Measurements from ENCODE around the gene DNAH10.

The DNAH10 gene, protein sequence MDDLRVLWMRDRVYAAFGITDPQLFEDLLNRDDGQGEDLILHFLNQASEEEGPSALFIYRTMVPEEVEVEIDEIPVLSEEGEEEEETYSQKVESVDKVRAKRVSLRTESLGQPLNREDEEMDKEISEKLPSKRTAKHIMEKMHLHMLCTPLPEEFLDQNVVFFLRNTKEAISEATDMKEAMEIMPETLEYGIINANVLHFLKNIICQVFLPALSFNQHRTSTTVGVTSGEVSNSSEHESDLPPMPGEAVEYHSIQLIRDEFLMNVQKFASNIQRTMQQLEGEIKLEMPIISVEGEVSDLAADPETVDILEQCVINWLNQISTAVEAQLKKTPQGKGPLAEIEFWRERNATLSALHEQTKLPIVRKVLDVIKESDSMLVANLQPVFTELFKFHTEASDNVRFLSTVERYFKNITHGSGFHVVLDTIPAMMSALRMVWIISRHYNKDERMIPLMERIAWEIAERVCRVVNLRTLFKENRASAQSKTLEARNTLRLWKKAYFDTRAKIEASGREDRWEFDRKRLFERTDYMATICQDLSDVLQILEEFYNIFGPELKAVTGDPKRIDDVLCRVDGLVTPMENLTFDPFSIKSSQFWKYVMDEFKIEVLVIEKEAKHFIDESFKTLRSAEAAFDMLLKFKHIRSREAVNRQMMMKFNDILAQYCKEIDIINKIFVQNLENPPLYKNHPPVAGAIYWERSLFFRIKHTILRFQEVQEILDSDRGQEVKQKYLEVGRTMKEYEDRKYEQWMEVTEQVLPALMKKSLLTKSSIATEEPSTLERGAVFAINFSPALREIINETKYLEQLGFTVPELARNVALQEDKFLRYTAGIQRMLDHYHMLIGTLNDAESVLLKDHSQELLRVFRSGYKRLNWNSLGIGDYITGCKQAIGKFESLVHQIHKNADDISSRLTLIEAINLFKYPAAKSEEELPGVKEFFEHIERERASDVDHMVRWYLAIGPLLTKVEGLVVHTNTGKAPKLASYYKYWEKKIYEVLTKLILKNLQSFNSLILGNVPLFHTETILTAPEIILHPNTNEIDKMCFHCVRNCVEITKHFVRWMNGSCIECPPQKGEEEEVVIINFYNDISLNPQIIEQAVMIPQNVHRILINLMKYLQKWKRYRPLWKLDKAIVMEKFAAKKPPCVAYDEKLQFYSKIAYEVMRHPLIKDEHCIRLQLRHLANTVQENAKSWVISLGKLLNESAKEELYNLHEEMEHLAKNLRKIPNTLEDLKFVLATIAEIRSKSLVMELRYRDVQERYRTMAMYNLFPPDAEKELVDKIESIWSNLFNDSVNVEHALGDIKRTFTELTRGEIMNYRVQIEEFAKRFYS (N-terminal part only)

DNA sequence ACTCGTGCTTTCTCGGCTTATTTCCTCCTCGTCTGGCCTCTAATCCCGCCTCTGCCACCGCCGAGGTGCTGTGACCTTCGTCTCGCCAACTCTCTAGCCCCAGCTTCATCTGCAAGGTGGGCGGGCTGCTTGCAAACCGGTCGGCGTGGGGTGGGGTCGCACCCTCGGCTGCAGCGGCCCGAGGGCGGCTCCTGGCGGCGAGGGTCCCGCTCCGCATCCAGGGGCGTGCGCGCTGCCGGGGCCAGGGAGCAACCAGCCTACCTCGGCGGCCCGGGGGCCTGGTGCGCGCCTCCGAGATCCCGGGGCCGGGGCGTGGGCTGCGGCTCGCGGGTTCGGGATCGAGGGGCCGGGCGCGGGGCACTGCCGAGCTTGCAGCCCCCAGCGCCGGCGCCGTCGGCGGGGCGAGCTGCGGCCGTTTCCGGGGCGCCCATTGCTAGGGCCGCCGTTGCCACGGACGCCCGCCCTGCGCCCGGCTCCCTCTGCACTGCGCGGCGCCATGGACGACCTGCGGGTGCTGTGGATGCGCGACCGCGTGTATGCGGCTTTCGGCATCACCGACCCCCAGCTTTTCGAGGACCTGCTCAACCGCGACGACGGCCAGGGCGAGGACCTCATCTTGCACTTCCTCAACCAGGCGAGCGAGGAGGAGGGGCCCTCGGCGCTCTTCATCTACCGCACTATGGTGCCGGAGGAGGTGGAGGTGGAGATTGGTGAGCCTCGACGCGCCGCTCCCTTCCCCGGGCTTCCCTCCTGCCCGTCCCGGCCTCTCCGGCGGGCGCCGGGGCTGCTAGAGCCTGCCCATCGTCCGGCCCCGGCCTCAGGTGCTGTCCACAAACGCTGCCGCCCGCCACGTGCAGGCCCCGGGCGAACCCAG is at the start of gene DNAH10:
Gene DNAH10 (plus strand): TSS at position 461 of the 874 bp plus-strand sequence. CDS start 36 bp downstream, at position 497.
- Histone ChIP-seq H3K36me3 (ENCODE audit: insufficient read depth, low read length) (peaks cover 38% of the 10 kb centered on the region), H3K4me3 (ENCODE audit: low read length) (no peak within 1 kb of the TSS), H3K27me3 (ENCODE audit: insufficient read depth, low read length) (no peaks in the 10 kb centered on the region), H2AFZ (ENCODE audit: low read depth, low read length) (no peak within 1 kb of the TSS), H3K4me1 (ENCODE audit: insufficient read depth, low read length) (no peaks in the 10 kb centered on the region), H3K9me3 (ENCODE audit: low read length) (peaks cover 10% of the 10 kb centered on the region)

DNA sequence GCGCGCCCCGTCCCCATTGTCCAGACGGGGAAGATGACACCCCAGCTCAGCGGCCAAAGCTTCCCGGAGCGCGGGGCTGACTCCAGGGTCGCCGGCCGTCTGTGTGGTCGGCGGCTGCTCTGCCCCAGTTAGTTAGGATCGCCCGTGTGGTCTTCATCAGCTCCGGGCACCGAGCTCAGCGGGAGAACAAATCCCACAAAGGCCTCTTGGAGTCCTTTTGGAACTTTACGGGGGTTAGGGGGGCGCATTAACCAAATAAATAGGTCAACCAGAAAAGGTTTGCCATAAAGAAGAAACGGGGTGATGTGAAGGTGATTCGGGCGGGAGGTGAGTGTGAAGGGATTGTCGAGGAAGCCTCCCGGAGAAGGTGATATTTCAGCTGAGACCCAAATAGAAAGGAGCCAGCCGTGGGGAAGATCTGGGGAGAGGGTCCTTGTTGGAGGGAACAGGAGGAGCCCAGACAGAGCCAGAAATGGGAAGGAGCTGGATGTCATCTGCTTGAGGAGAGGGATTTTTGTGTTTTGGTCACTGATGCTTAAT is 49.3 kb upstream of the DNAH10 start:
- H3K36me3 ChIP-seq (ENCODE audit: insufficient read depth, low read length): peaks cover 3% of the 10 kb centered on the region
- H3K4me1 ChIP-seq (ENCODE audit: insufficient read depth, low read length): peaks cover 17% of the 10 kb centered on the region
- H3K27me3 ChIP-seq (ENCODE audit: insufficient read depth, low read length): no peaks in the 10 kb centered on the region
- H3K4me3 ChIP-seq (ENCODE audit: low read length): peak overlapping the region; percentile 88
- H3K9me3 ChIP-seq (ENCODE audit: low read length): no peaks in the 10 kb centered on the region
- peak overlapping the region; percentile 77 for H2AFZ ChIP-seq (ENCODE audit: low read depth, low read length)

DNA sequence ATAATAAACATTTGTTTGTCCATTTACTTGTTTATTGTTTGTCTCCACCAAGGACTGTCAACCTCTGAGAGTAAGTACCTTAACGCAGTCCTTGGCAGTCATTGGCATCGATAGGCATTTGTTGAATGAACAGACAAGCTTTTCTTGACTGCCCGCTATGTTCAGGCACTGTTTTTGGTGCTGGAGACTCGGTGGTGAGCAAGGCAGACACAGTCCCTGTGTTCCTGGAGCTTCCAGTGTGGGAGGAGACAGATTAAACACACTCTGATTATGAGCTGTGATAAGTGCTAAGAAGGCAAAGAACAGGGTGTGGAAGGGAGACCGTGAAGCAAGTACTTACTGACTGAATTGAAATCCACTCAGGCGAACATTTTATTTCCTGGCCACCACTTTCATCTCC is 48.7 kb upstream of the DNAH10 start:
- Histone ChIP-seq H3K36me3 (ENCODE audit: insufficient read depth, low read length) (no peaks in the 10 kb centered on the region), H3K4me1 (ENCODE audit: insufficient read depth, low read length) (peaks cover 17% of the 10 kb centered on the region), H3K9me3 (ENCODE audit: low read length) (no peaks in the 10 kb centered on the region), H2AFZ (ENCODE audit: low read depth, low read length) (no peak overlapping the region), H3K4me3 (ENCODE audit: low read length) (peak overlapping the region; percentile 88), H3K27me3 (ENCODE audit: insufficient read depth, low read length) (no peaks in the 10 kb centered on the region)

DNA sequence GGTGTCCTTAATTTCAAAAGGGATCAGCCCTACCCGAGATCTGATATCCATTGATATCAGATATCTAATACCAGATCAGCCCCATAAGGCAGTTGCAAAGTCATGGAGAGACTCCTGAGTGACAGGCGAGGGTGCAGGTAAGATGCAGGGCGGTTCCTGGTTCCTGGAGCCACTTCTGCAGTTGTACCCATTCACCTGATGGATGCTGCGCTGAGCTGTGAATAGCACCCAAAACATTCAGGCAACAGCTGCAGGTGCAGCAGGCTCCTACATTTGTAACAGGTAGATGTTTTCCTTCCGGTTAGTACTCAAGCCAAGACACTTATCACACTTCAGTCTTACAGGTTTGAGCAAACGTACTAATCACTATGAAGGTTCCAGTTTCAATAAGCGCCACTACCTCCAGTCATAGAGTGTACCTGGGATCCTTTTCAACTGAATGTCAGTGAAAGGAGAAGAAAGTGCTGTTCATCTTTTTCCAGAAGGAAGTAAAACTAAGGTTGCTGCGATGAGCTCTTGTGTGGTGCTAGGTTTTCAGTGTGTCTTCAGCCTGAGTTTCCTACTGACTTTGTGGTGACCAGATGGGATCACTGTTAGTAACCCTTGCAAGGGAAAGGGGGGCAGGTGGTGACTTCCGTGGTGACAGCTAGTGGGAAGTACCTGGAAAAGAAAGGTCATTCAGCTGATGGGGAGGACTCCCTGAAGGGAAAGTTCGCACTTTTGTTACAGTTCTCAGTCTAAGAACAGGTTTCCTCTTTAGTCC is 48.1 kb upstream of the DNAH10 start:
- H3K9me3 ChIP-seq (ENCODE audit: low read length): no peaks in the 10 kb centered on the region
- H3K27me3 ChIP-seq (ENCODE audit: insufficient read depth, low read length): no peaks in the 10 kb centered on the region
- H3K4me3 ChIP-seq (ENCODE audit: low read length): peak overlapping the region; percentile 88
- H3K36me3 ChIP-seq (ENCODE audit: insufficient read depth, low read length): peaks cover 2% of the 10 kb centered on the region
- no peak overlapping the region for H2AFZ ChIP-seq (ENCODE audit: low read depth, low read length)
- peaks cover 17% of the 10 kb centered on the region for H3K4me1 ChIP-seq (ENCODE audit: insufficient read depth, low read length)

DNA sequence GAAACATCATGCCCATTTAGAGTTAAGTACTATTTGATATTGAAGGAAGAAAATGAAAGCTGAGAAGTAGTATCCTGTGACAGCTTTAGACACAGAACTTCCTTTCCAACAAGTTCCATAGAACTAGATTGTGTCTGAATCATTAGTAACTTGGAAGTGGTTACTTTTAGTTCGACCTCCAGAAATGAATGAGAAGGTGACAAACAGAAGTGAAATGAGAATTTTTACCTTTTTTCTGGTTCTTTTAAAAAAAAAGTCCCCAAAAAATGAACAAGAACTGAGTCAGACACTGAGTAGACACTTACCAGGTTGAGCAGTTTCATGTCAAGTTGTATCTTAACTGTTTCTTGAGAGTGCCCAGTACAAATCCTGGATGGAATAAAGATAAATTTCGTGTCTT is 46.9 kb upstream of the DNAH10 start:
- H3K9me3 ChIP-seq (ENCODE audit: low read length): no peaks in the 10 kb centered on the region
- H2AFZ ChIP-seq (ENCODE audit: low read depth, low read length): no peak overlapping the region
- no peak overlapping the region for H3K4me3 ChIP-seq (ENCODE audit: low read length)
- H3K36me3 ChIP-seq (ENCODE audit: insufficient read depth, low read length): peaks cover 13% of the 10 kb centered on the region
- no peaks in the 10 kb centered on the region for H3K27me3 ChIP-seq (ENCODE audit: insufficient read depth, low read length)
- peaks cover 17% of the 10 kb centered on the region for H3K4me1 ChIP-seq (ENCODE audit: insufficient read depth, low read length)

DNA sequence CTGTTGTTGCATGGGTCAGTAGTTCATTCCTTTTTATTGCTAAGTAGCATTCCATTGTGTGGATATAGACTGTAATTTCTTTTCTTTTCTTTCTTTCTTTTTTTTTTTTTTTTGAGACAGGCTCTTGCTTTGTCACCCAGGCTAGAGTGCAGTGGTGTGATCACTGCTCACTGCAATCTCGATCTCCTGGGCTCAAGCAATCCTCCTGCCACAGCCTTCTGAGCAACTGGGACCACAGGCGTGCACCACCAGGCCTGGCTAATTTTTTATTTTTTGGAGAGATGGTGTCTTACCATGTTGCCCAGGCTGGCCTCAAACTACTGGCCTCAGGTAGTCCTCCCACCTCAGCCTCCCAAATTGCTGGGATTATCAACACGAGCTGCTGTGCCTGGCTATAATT is 44.8 kb upstream of the DNAH10 start:
- no peaks in the 10 kb centered on the region for H3K27me3 ChIP-seq (ENCODE audit: insufficient read depth, low read length)
- H3K36me3 ChIP-seq (ENCODE audit: insufficient read depth, low read length): peaks cover 31% of the 10 kb centered on the region
- no peaks in the 10 kb centered on the region for H3K9me3 ChIP-seq (ENCODE audit: low read length)
- peaks cover 17% of the 10 kb centered on the region for H3K4me1 ChIP-seq (ENCODE audit: insufficient read depth, low read length)
- H2AFZ ChIP-seq (ENCODE audit: low read depth, low read length): no peak overlapping the region
- no peak overlapping the region for H3K4me3 ChIP-seq (ENCODE audit: low read length)

DNA sequence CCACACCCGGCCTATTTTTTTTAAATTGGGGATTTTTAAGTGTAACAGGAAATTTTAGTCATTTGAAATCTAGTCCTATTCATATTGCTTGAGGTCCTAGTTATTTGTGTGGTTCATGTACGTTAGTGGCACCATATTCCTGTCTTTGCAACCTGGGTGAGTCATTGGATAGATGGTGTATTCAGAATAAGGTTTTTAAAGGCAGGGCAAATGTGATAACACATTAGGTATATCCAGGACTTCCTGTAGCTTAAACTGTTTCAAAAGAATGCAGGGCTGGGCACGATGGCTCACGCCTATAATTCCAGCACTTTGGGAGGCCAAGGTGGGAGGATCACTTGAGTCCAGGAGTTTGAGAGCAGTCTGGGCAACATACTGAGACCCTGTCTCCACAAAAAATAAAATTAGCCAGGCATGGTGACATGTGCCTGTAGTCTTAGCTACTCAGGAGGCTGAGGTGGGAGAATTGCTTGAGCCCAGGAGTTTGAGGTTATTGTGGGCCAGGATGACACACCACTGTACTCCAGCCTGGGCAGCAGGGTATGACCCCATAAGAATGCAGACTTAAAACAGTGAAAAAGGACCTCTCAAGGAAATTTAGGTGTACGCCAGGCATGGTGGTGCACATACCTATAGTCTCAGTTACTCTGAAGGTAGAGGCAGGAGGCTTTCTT is 41.8 kb upstream of the DNAH10 start:
- H3K9me3 ChIP-seq (ENCODE audit: low read length): no peaks in the 10 kb centered on the region
- H2AFZ ChIP-seq (ENCODE audit: low read depth, low read length): no peak overlapping the region
- no peaks in the 10 kb centered on the region for H3K4me1 ChIP-seq (ENCODE audit: insufficient read depth, low read length)
- no peaks in the 10 kb centered on the region for H3K27me3 ChIP-seq (ENCODE audit: insufficient read depth, low read length)
- H3K36me3 ChIP-seq (ENCODE audit: insufficient read depth, low read length): peaks cover 52% of the 10 kb centered on the region
- no peak overlapping the region for H3K4me3 ChIP-seq (ENCODE audit: low read length)

DNA sequence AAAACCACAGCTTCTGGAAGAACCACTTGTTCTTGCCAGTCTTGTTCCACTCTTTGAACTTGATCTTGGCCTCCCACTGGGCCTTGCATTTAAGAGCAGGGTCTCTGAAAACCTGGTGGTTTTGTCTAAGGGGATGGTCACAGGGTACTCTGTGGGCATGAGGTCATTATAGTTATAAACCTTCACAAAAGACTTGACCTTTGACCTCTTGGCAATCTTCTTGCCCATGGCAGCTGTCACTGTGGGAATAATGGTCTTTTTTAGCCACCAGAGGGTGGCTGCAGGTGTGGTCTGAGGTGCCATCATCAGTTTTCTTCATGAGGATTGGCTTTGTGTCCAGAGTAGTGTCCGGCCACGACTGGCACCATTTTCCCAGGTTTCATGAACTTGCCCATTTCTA is 40.9 kb upstream of the DNAH10 start:
- Histone ChIP-seq H3K27me3 (ENCODE audit: insufficient read depth, low read length) (no peaks in the 10 kb centered on the region), H3K36me3 (ENCODE audit: insufficient read depth, low read length) (peaks cover 61% of the 10 kb centered on the region), H3K4me3 (ENCODE audit: low read length) (no peak overlapping the region), H3K4me1 (ENCODE audit: insufficient read depth, low read length) (no peaks in the 10 kb centered on the region), H3K9me3 (ENCODE audit: low read length) (no peaks in the 10 kb centered on the region), H2AFZ (ENCODE audit: low read depth, low read length) (no peak overlapping the region)

DNA sequence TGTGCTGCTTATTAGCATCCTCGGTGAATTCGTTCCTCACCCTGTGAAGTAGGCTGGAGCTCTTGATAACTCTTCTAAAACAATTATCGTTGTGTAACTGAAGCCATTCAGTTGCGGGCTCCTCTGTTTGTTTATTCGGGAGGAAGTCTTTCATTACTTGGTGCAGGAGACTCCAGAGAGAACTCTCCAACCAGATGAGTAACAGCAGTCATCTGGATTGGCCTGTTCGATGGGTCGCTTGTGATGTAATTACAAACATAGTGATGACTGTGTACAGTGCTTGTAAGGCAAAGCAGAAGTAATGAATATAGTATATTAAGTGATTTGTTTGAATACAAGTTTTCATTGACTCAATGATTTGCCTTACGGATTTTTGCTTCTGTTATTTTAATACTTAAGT is 39.1 kb upstream of the DNAH10 start:
- Histone ChIP-seq H3K36me3 (ENCODE audit: insufficient read depth, low read length) (peaks cover 78% of the 10 kb centered on the region), H3K4me3 (ENCODE audit: low read length) (no peak overlapping the region), H2AFZ (ENCODE audit: low read depth, low read length) (no peak overlapping the region)

DNA sequence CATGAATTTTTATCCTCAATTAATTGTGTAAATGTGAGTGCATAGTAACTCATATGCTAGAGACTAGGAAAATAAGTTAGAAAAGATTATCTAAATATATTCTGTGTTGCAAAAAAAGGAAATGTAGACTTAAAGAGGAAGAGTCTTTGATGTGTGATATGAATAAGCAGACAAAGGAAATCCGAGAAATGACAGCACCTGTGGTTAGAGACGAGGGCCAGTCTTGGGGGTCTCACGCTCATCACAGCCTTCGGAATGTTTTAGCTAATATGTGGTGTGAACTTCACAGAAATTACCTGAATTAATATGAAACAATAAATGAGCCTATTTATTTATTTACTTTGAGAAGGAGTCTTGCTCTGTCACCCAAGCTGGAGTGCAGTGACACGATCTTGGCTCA is 38.3 kb upstream of the DNAH10 start:
- H2AFZ ChIP-seq (ENCODE audit: low read depth, low read length): no peak overlapping the region
- H3K36me3 ChIP-seq (ENCODE audit: insufficient read depth, low read length): peaks cover 85% of the 10 kb centered on the region
- no peaks in the 10 kb centered on the region for H3K9me3 ChIP-seq (ENCODE audit: low read length)
- H3K4me1 ChIP-seq (ENCODE audit: insufficient read depth, low read length): no peaks in the 10 kb centered on the region
- H3K27me3 ChIP-seq (ENCODE audit: insufficient read depth, low read length): no peaks in the 10 kb centered on the region
- H3K4me3 ChIP-seq (ENCODE audit: low read length): no peak overlapping the region

More for the DNA sequence above, 39.1 kb upstream of the DNAH10 start:
- Histone ChIP-seq H3K9me3 (ENCODE audit: low read length) (no peaks in the 10 kb centered on the region), H3K27me3 (ENCODE audit: insufficient read depth, low read length) (no peaks in the 10 kb centered on the region), H3K4me1 (ENCODE audit: insufficient read depth, low read length) (no peaks in the 10 kb centered on the region)

DNA sequence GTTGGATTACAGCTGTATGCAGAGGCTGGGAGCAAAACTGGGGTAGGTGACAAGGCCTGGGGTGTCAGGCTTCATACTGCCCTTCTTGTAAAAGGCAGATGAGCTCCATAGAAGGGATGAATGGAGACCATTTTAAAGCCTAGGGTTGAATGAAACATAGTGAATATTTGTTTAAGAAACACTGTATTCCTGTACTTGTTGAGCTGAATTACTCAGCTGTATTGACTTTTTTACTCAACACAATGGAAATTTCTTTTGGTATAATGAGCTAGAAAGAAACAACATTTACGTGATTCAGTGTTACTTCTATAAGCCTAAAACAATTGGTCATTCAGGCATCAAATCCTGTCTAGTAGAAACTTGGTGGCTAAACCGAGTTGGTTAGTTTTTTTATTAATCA is 35.9 kb upstream of the DNAH10 start:
- no peak overlapping the region for H2AFZ ChIP-seq (ENCODE audit: low read depth, low read length)
- H3K27me3 ChIP-seq (ENCODE audit: insufficient read depth, low read length): no peaks in the 10 kb centered on the region
- H3K4me3 ChIP-seq (ENCODE audit: low read length): no peak overlapping the region
- no peaks in the 10 kb centered on the region for H3K4me1 ChIP-seq (ENCODE audit: insufficient read depth, low read length)
- peaks cover 74% of the 10 kb centered on the region for H3K36me3 ChIP-seq (ENCODE audit: insufficient read depth, low read length)
- no peaks in the 10 kb centered on the region for H3K9me3 ChIP-seq (ENCODE audit: low read length)

Measured in neuron (in vitro differentiated cells).